Measurements from ENCODE around the gene ATF7IP. TPM values are rescaled to one million over a fixed set of nuclear protein-coding genes. Genes with fewer than 3 reads are reported as not detected.

The ATF7IP gene
- total and polyA plus RNA-seq, 3 donors from 2014 or later = 71.0 to 84.6 (median 77.1) TPM

GRCh38 chr12:14410841-14411569 is 45.5 kb downstream of the ATF7IP start:
- no peaks in the 10 kb centered on the region for H3K36me3 ChIP-seq (ENCODE audit: low read depth, missing control alignments)
- intact Hi-C loops (cut with DNase I; ENCODE audit: low total_unique reads) = no loop called here

GRCh38 chr12:14416658-14417057 is 51.2 kb downstream of the ATF7IP start:
- intact Hi-C loops (cut with DNase I; ENCODE audit: low total_unique reads) = no loop called here
- no peak for DNase-seq
- no peak overlapping the region for H3K27ac ChIP-seq
- H3K4me3 ChIP-seq = no peak overlapping the region
- no peak for TF ChIP-seq POLR2A (IDR thresholded peaks at IDR 0.05)
- TF ChIP-seq, protein P1, sequence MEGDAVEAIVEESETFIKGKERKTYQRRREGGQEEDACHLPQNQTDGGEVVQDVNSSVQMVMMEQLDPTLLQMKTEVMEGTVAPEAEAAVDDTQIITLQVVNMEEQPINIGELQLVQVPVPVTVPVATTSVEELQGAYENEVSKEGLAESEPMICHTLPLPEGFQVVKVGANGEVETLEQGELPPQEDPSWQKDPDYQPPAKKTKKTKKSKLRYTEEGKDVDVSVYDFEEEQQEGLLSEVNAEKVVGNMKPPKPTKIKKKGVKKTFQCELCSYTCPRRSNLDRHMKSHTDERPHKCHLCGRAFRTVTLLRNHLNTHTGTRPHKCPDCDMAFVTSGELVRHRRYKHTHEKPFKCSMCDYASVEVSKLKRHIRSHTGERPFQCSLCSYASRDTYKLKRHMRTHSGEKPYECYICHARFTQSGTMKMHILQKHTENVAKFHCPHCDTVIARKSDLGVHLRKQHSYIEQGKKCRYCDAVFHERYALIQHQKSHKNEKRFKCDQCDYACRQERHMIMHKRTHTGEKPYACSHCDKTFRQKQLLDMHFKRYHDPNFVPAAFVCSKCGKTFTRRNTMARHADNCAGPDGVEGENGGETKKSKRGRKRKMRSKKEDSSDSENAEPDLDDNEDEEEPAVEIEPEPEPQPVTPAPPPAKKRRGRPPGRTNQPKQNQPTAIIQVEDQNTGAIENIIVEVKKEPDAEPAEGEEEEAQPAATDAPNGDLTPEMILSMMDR (IDR thresholded peaks at IDR 0.05) = no peak
- no peaks in the 10 kb centered on the region for H3K9me3 ChIP-seq
- H3K27me3 ChIP-seq = no peaks in the 10 kb centered on the region
- 68 to 77% methylated on average over 1 of the region's 1 CpG for WGBS, 2 donors
- no peaks in the 10 kb centered on the region for H3K36me3 ChIP-seq (ENCODE audit: low read depth, missing control alignments)
- H3K4me1 ChIP-seq = peaks cover 5% of the 10 kb centered on the region

More at GRCh38 chr12:14410841-14411569, 45.5 kb downstream of the ATF7IP start:
- 90 to 93% methylated on average over 6 of the region's 6 CpGs for WGBS, 2 donors
- Histone ChIP-seq H3K4me3 (no peak overlapping the region), H3K27me3 (no peaks in the 10 kb centered on the region), H3K4me1 (no peaks in the 10 kb centered on the region), H3K9me3 (no peaks in the 10 kb centered on the region), H3K27ac (no peak overlapping the region)
- DNase-seq = no peak
- TF ChIP-seq, protein P1 (IDR thresholded peaks at IDR 0.05) = no peak
- no peak for TF ChIP-seq POLR2A (IDR thresholded peaks at IDR 0.05)

DNA sequence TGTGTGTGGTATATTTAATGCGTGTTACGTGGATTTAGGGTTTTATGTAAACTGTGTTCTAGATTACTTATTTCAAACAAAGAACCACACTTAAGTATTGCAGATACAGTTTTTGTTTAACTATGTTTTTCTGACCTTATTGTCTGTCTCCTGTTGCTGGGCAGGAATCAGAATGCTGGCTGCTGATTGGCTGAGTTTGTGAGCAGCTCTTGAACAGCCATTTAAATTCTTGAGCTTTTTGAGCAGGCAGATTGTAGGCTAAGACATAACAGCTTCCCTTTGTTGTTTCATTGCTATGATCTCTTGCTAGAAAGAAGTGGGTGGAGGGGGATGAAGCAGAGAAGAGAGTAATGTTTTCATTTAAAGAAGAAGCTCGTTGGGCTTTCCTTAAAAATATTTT is 52.2 kb downstream of the ATF7IP start:
- WGBS, 2 donors = 67 to 78% methylated on average over 3 of the region's 3 CpGs
- Histone ChIP-seq H3K27ac (no peak overlapping the region), H3K27me3 (no peaks in the 10 kb centered on the region), H3K4me3 (no peak overlapping the region), H3K4me1 (peaks cover 5% of the 10 kb centered on the region), H3K36me3 (ENCODE audit: low read depth, missing control alignments) (no peaks in the 10 kb centered on the region), H3K9me3 (no peaks in the 10 kb centered on the region)
- intact Hi-C loops (cut with DNase I; ENCODE audit: low total_unique reads) = no loop called here
- no peak for TF ChIP-seq POLR2A (IDR thresholded peaks at IDR 0.05)
- TF ChIP-seq, protein P1 (IDR thresholded peaks at IDR 0.05) = no peak
- DNase-seq = peak; percentile 53

DNA sequence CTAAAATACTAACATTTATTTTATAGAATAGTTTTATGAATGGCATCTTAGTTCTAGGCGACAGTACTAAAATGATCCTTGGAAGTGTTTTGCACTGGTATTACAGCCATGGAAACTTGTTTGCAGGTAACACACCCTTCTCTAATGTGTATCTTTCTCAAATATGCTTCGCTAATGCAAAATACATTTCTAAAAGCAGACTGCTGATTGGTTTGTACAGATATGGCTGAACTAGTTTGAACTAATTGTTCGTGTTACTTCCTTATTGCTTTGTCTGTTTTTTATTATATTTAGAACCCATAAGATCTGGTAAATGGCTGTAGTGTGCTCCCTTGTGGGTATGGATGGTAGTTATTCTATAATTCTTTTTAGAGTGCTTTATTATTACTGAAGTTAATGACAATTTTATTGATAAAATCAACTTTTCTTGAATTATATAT is 53.0 kb downstream of the ATF7IP start:
- Histone ChIP-seq H3K27me3 (no peaks in the 10 kb centered on the region), H3K4me1 (peaks cover 5% of the 10 kb centered on the region), H3K36me3 (ENCODE audit: low read depth, missing control alignments) (no peaks in the 10 kb centered on the region), H3K4me3 (no peak overlapping the region), H3K27ac (no peak overlapping the region), H3K9me3 (no peaks in the 10 kb centered on the region)
- WGBS, 2 donors = 73 to 82% methylated on average over 3 of the region's 3 CpGs
- no peak for TF ChIP-seq POLR2A (IDR thresholded peaks at IDR 0.05)
- TF ChIP-seq, protein P1 (IDR thresholded peaks at IDR 0.05) = no peak
- intact Hi-C loops (cut with DNase I; ENCODE audit: low total_unique reads) = no loop called here
- DNase-seq = no peak
